Measurements from ENCODE around the gene CACNA2D2.

- TF ChIP-seq CTCF (IDR thresholded peaks at IDR 0.05) (no peak), POLR2A (IDR thresholded peaks at IDR 0.05) (no peak)
Measured at GRCh38 chr3:50494126-50494525, 9.3 kb downstream of the CACNA2D2 start.
